K562 (cell line): ENCODE measurements around the gene DDAH2. TPM values are rescaled to one million over a fixed set of nuclear protein-coding genes. Genes with fewer than 3 reads are reported as not detected.

ENCODE experiments used
- ATAC-seq: fragments of 200-7000 bp; cut with Tn5 transposase; 3 replicates; pipeline ENCODE4 v1.9.1; 2020; ENCODE audit warnings: moderate library complexity
- BruUV-seq: library from RNA; stranded (reverse); fragments of 400-500 nt; replicated peaks from 2 replicates; lab custom pipeline; 2021; lab: Mats Ljungman, UMichigan
- CTCF ChIA-PET: fragments of 300-600 bp; formaldehyde crosslinking; extraction: SDS; loops from one replicate; lab custom pipeline; 2021; ENCODE audit warnings: low intra/inter-chr PET ratio; lab: Yijun Ruan, JAX
- POLR2A ChIA-PET: fragments of 300-600, 350-650 bp; sonication (Branson Sonifier 250); formaldehyde crosslinking; extraction: SDS; loops from one replicate; lab custom pipeline; 2021; ENCODE audit warnings: antibody characterized with exemption, inconsistent platforms; lab: Yijun Ruan, JAX
- DNase-seq, 4 experiments: peaks; one replicate each; pipeline versions ENCODE4 v3.0.0 to v3.0.0-alpha.2; 2011 to 2018; ENCODE audit warnings: low spot score in 3 of 4, mixed read lengths in 3 of 4; ENCODE audit errors: extremely low read depth in 1 of 4
- FAIRE-seq: peaks from 2 replicates; lab custom pipeline; 2011; peaks lifted over from hg19 to GRCh38; lab: Jason Lieb, UNC
- H2AFZ ChIP-seq: 2 replicates; pipeline ENCODE4 v1.6.0; 2011; ENCODE audit warnings: low read depth, low read length, control low read depth, inconsistent platforms
- H3K27ac ChIP-seq: fragments of 200-600 bp; 3 replicates; pipeline ENCODE4 v1.8.0; 2011; ENCODE audit warnings: low read depth, mild to moderate bottlenecking, control low read depth, inconsistent platforms, low read length, moderate library complexity, mixed read lengths; ENCODE audit errors: extremely low read depth
- H3K27me3 ChIP-seq, 2 experiments: fragments of 300-600 bp in 1 of 2; 2 replicates in 1 of 2; 3 replicates in 1 of 2; pipeline versions ENCODE4 v1.6.0 to v1.8.0; 2011; ENCODE audit warnings: inconsistent platforms in 2 of 2, low read length in 2 of 2, mild to moderate bottlenecking in 1 of 2, mixed read lengths in 1 of 2, moderate library complexity in 1 of 2; ENCODE audit not compliant: control insufficient read depth in 2 of 2, insufficient read depth in 2 of 2
- H3K36me3 ChIP-seq: fragments of 300-600 bp; 3 replicates; pipeline ENCODE4 v1.8.0; 2011; ENCODE audit warnings: mild to moderate bottlenecking, low read length, inconsistent platforms; ENCODE audit not compliant: control insufficient read depth, insufficient read depth
- H3K4me1 ChIP-seq, 2 experiments: fragments of 200-600 bp in 1 of 2; replicated peaks in 1 of 2; 2 replicates in 1 of 2; 3 replicates in 1 of 2; pipeline versions ENCODE4 v1.5.1 to v1.8.0; 2011; ENCODE audit warnings: inconsistent platforms in 2 of 2, low read length in 2 of 2, mild to moderate bottlenecking in 1 of 2, mixed read lengths in 1 of 2, moderate library complexity in 1 of 2; ENCODE audit not compliant: control insufficient read depth in 2 of 2, insufficient read depth in 2 of 2
- H3K4me2 ChIP-seq: 2 replicates; pipeline ENCODE4 v1.6.1; 2011; ENCODE audit warnings: low read length, control low read depth, inconsistent platforms, mixed read lengths; ENCODE audit not compliant: insufficient read depth
- H3K4me3 ChIP-seq: fragments of 200-600 bp; sonication (generic), shearing (Covaris generic); 2 replicates; pipeline ENCODE4 v1.5.1; 2016; ENCODE audit warnings: control low read depth, inconsistent platforms
- H3K79me2 ChIP-seq: fragments of 200-600 bp; 3 replicates; pipeline ENCODE4 v1.8.0; 2011; ENCODE audit warnings: low read length, inconsistent platforms; ENCODE audit not compliant: control insufficient read depth, insufficient read depth
- H3K9ac ChIP-seq, 2 experiments: 2 replicates each; pipeline versions ENCODE4 v1.6.0 to v1.6.1; 2011; ENCODE audit warnings: low read depth in 2 of 2, low read length in 2 of 2, control low read depth in 1 of 2, inconsistent platforms in 1 of 2, mild to moderate bottlenecking in 1 of 2, mixed read lengths in 1 of 2; ENCODE audit not compliant: insufficient read depth in 1 of 2
- H3K9me1 ChIP-seq: one replicate; pipeline ENCODE4 v1.6.0; 2011; ENCODE audit warnings: inconsistent platforms, mild to moderate bottlenecking, low read length, moderate library complexity; ENCODE audit not compliant: control insufficient read depth, insufficient read depth
- H3K9me3 ChIP-seq: replicated peaks from 2 replicates; pipeline ENCODE4 v1.5.1; 2011; ENCODE audit warnings: low read depth, low read length, inconsistent platforms; ENCODE audit not compliant: control insufficient read depth, insufficient read depth
- H4K20me1 ChIP-seq: replicated peaks from 2 replicates; pipeline ENCODE4 v1.6.1; 2011; ENCODE audit warnings: low read length, inconsistent platforms, mixed read lengths; ENCODE audit not compliant: control insufficient read depth, insufficient read depth
- ASH1L ChIP-seq: fragments of 450-650 bp; IDR thresholded peaks from 2 replicates; pipeline ENCODE4 v1.6.1; 2018; ENCODE audit warnings: borderline replicate concordance, mild to moderate bottlenecking, low read depth; ENCODE audit not compliant: partially characterized antibody
- BRD9 ChIP-seq: fragments of 450-650 bp; IDR thresholded peaks from 2 replicates; pipeline ENCODE4 v1.6.1; 2018; ENCODE audit warnings: low read depth; ENCODE audit not compliant: partially characterized antibody
- CHD1 ChIP-seq: fragments of 200-600 bp; sonication (generic); IDR thresholded peaks from one replicate; pipeline ENCODE4 v1.6.1; 2012; ENCODE audit warnings: mild to moderate bottlenecking, moderate library complexity, low read length, inconsistent platforms
- EGR1 ChIP-seq: fragments of 450-650 bp; conservative IDR thresholded peaks from 2 replicates; pipeline ENCODE4 v1.6.1; 2017; ENCODE audit warnings: mild to moderate bottlenecking
- ELF1 ChIP-seq: fragments of 200-800 bp; sonication (Bioruptor generic); IDR thresholded peaks from 2 replicates; pipeline ENCODE4 v1.6.1; 2016; ENCODE audit warnings: missing genetic modification characterization, missing compliant biosample characterization
- L3MBTL2 ChIP-seq: fragments of 450-650 bp; IDR thresholded peaks from 2 replicates; pipeline ENCODE4 v1.6.1; 2016; ENCODE audit warnings: mild to moderate bottlenecking, moderate library complexity
- NBN ChIP-seq: fragments of 450-650 bp; IDR thresholded peaks from 2 replicates; pipeline ENCODE4 v1.6.1; 2016; ENCODE audit warnings: low read depth, mild to moderate bottlenecking
- NR2F6 ChIP-seq: fragments of 450-650 bp; formaldehyde crosslinking; IDR thresholded peaks from 2 replicates; pipeline ENCODE4 v1.4.0; 2020; ENCODE audit warnings: mild to moderate bottlenecking
- ZBTB11 ChIP-seq, 3 experiments: fragments of 200-800 bp in 1 of 3; fragments of 250-450 bp in 1 of 3; fragments of 450-650 bp in 1 of 3; sonication (Bioruptor Pico) in 1 of 3; sonication (Bioruptor generic) in 1 of 3; formaldehyde crosslinking in 1 of 3; IDR thresholded peaks; 2 replicates each; pipeline versions ENCODE4 v1.6.1 to v1.8.0; 2016 to 2022; ENCODE audit warnings: mild to moderate bottlenecking in 2 of 3, missing genetic modification characterization in 2 of 3, missing compliant biosample characterization in 1 of 3, moderate library complexity in 1 of 3
- ZC3H8 ChIP-seq: fragments of 450-650 bp; IDR thresholded peaks from 2 replicates; pipeline ENCODE4 v1.6.1; 2017
- ZNF384 ChIP-seq: IDR thresholded peaks from 2 replicates; pipeline ENCODE4 v1.6.1; 2012; ENCODE audit warnings: low read depth, low read length, improper control_type of control experiment
- ZNF512 ChIP-seq: IDR thresholded peaks from 2 replicates; pipeline ENCODE4 v1.6.1; 2016; ENCODE audit warnings: missing genetic modification characterization, missing compliant biosample characterization
- WGBS: fragments of 100-300 bp; shearing (Covaris generic); methylation state at CpG from one replicate; pipeline ENCODE4 v1.1.6; 2016; ENCODE audit warnings: low coverage, mixed read lengths; ENCODE audit not compliant: insufficient coverage; ENCODE audit errors: missing lambda C conversion rate; 5-methylcytosine and 5-hydroxymethylcytosine counted together
- in situ Hi-C: fragments of 300-500 bp; cut with MboI; formaldehyde crosslinking; loops from 4 replicates; pipeline ENCODE4 v1.15.0; 2018; ENCODE audit warnings: inconsistent platforms, mixed read lengths
- intact Hi-C: fragments of 100-400 bp; cut with micrococcal nuclease; formaldehyde crosslinking; loops from 2 replicates; pipeline ENCODE4 v1.14.2; 2022
- polyA plus RNA-seq, 8 experiments: library from polyadenylated mRNA; depleted of rRNA in 4 of 8; stranded (reverse) in 5 of 8; unstranded in 3 of 8; fragments of >200 nt; fragmentation: Nextera tagmentation in 2 of 8; fragmentation: Illumina TruSeq in 1 of 8; extraction: Ambion mirVana in 2 of 8; extraction: Trizol in 1 of 8; gene quantifications; 2 replicates each; pipeline versions ENCODE4 v1.2.1 to v1.2.3, GENCODE V29; 2011 to 2014; ENCODE audit warnings: inconsistent platforms in 1 of 8, missing spikeins in 1 of 8
- total RNA-seq, 7 experiments: library from RNA; depleted of rRNA in 6 of 7; stranded (reverse); fragments of >200 nt in 6 of 7; fragmentation: Illumina TruSeq in 2 of 7; extraction: Trizol in 2 of 7; gene quantifications; 2 replicates each; pipeline versions ENCODE4 v1.2.1 to v1.2.3, GENCODE V29; 2011 to 2021; ENCODE audit warnings: low replicate concordance in 1 of 7
- TF ChIP-seq, protein P1 (sequence below), 2 experiments: fragments of 450-650 bp; conservative IDR thresholded peaks; 2 replicates each; pipeline ENCODE4 v1.6.1; 2017; ENCODE audit warnings: mild to moderate bottlenecking in 2 of 2, moderate library complexity in 2 of 2
- TF ChIP-seq, protein P2 (sequence below), 2 experiments: fragments of 450-650 bp in 1 of 2; sonication (generic) in 1 of 2; formaldehyde crosslinking in 1 of 2; IDR thresholded peaks in 1 of 2; conservative IDR thresholded peaks in 1 of 2; 2 replicates each; pipeline versions ENCODE4 v1.6.1 to v1.8.1; 2016 to 2023; ENCODE audit warnings: mild to moderate bottlenecking in 2 of 2, moderate library complexity in 2 of 2, inconsistent platforms in 1 of 2, missing genetic modification reagents in 1 of 2

Gene DDAH2
- total and polyA plus RNA-seq, 9 of the 15 experiments (the other 6 are each of a cell fraction or from before 2014, with no cell fraction given) = 1.8 to 45.4 (median 21.4) TPM

DNA sequence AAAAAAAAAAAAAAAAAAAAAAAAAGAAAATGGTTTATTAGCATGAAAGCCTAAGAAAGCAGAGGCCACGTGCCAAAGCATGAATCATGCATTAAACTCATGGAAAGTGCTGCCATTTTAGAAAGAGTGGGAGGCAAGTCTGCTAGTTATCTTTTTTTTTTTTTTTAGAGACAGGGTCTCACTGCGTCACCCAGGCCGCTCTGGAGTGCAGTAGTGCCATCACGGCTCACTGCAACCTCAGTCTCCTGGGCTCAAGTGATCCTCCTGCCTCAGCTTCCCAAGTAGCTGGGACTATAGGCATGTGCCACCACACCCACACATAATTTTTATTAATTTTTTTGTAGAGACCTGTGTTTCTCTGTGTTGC is 42.9 kb upstream of the DDAH2 start:
- H3K79me2 ChIP-seq = no peaks in the 10 kb centered on the region
- ATAC-seq (no peak), FAIRE-seq (no peak), DNase-seq (peak in 1 of 4 experiments; percentile 60)
- H3K36me3 ChIP-seq = no peaks in the 10 kb centered on the region
- peaks cover 45 to 76% of the 10 kb centered on the region in 2 experiments for H3K4me1 ChIP-seq
- H3K9ac ChIP-seq = peak overlapping the region in 1 of 2 experiments; percentile 57; a peak in 2 of 4 replicates
- H3K9me1 ChIP-seq = peaks cover 10% of the 10 kb centered on the region
- intact Hi-C loops = loop anchor here (1.0 to 10.0 kb wide), 2 partner anchors 58 to 227 kb away; partner anchors contain the start of genes ATP6V1G2, DDX39B and NFKBIL1
- in situ Hi-C loops = no loop called here
- ChIA-PET POLR2A (interaction anchor here (0.6 to 8.8 kb wide), 12 partner anchors 9 to 116 kb away, joined by 3 to 75 read pairs (median 7); partner anchors contain the start of genes ABHD16A, DDAH2, GPANK1 and HSPA1B), CTCF (interaction anchor here (0.6 to 2.1 kb wide), 5 partner anchors 43 to 153 kb away, joined by 3 to 10 read pairs (median 4); partner anchors contain the start of gene DDAH2)
- H3K4me2 ChIP-seq = no peak overlapping the region
- H3K9me3 ChIP-seq = no peaks in the 10 kb centered on the region
- no TSS peak for BruUV-seq
- H2AFZ ChIP-seq = peak overlapping the region; percentile 14
- no peaks in the 10 kb centered on the region for H4K20me1 ChIP-seq
- H3K27ac ChIP-seq = peak overlapping the region; percentile 17; the same call in 1 of the 3 replicates
- H3K4me3 ChIP-seq = no peak overlapping the region
- H3K27me3 ChIP-seq = no peaks in the 10 kb centered on the region
- 65% methylated on average over 4 of the region's 4 CpGs for WGBS
- TF ChIP-seq ASH1L (no peak), ZBTB11 (CRISPR knock-in tag; IDR thresholded peaks at IDR 0.05) (0 out of 6 replicates have a peak, but pooled peaks of 1 of the 3 experiments have one; percentile 33), CHD1 (no peak), EGR1 (peak; percentile 67), ELF1 (tag) (no peak), ZNF384 (peak; percentile 81), NBN (no peak), L3MBTL2 (peak; percentile 33; the same call in 1 of the 2 replicates), ZNF512 (tag) (no peak), BRD9 (no peak), ZC3H8 (no peak), NR2F6 (no peak)
- TF ChIP-seq, protein P1, sequence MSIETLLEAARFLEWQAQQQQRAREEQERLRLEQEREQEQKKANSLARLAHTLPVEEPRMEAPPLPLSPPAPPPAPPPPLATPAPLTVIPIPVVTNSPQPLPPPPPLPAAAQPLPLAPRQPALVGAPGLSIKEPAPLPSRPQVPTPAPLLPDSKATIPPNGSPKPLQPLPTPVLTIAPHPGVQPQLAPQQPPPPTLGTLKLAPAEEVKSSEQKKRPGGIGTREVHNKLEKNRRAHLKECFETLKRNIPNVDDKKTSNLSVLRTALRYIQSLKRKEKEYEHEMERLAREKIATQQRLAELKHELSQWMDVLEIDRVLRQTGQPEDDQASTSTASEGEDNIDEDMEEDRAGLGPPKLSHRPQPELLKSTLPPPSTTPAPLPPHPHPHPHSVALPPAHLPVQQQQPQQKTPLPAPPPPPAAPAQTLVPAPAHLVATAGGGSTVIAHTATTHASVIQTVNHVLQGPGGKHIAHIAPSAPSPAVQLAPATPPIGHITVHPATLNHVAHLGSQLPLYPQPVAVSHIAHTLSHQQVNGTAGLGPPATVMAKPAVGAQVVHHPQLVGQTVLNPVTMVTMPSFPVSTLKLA (conservative IDR thresholded peaks at IDR 0.05) = no peak
- TF ChIP-seq, protein P2, sequence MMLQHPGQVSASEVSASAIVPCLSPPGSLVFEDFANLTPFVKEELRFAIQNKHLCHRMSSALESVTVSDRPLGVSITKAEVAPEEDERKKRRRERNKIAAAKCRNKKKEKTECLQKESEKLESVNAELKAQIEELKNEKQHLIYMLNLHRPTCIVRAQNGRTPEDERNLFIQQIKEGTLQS (IDR thresholded peaks at IDR 0.05) = peak; percentile 8; the same call in 1 of the 2 replicates
- TF ChIP-seq, protein P2 (CRISPR knock-in tag; conservative IDR thresholded peaks at IDR 0.05) = no peak
